Measurements from ENCODE around the gene ARHGEF10L.

ARHGEF10L gene

GRCh38 chr1:17729909-17730308, 190.4 kb downstream of the ARHGEF10L start:
- Histone ChIP-seq H3K36me3 (ENCODE audit: control insufficient read depth in 2 of 2, insufficient read depth in 2 of 2, low read length in 2 of 2) (no peaks in the 10 kb centered on the region), H3K9me3 (ENCODE audit: control insufficient read depth in 2 of 2, low read length in 2 of 2) (no peaks in the 10 kb centered on the region), H3K27ac (ENCODE audit: low read depth in 2 of 2, low read length in 2 of 2) (no peak overlapping the region), H3K4me3 (ENCODE audit: low read length in 2 of 2) (no peak overlapping the region), H3K27me3 (ENCODE audit: control insufficient read depth in 2 of 2, insufficient read depth in 2 of 2, low read length in 2 of 2) (no peaks in the 10 kb centered on the region), H3K4me1 (ENCODE audit: control insufficient read depth in 2 of 2, insufficient read depth in 2 of 2, low read length in 2 of 2) (no peaks in the 10 kb centered on the region), H3K9ac (ENCODE audit: low read depth in 1 of 2, low read length in 2 of 2) (no peak overlapping the region)

GRCh38 chr1:17731460-17731859, 192.0 kb downstream of the ARHGEF10L start:
- H3K4me1 ChIP-seq (ENCODE audit: control insufficient read depth in 2 of 2, insufficient read depth in 2 of 2, low read length in 2 of 2): no peaks in the 10 kb centered on the region
- H3K9ac ChIP-seq (ENCODE audit: low read depth in 1 of 2, low read length in 2 of 2): no peak overlapping the region
- no peak overlapping the region for H3K27ac ChIP-seq (ENCODE audit: low read depth in 2 of 2, low read length in 2 of 2)
- no peaks in the 10 kb centered on the region for H3K27me3 ChIP-seq (ENCODE audit: control insufficient read depth in 2 of 2, insufficient read depth in 2 of 2, low read length in 2 of 2)
- H3K36me3 ChIP-seq (ENCODE audit: control insufficient read depth in 2 of 2, insufficient read depth in 2 of 2, low read length in 2 of 2): no peaks in the 10 kb centered on the region
- no peaks in the 10 kb centered on the region for H3K9me3 ChIP-seq (ENCODE audit: control insufficient read depth in 2 of 2, low read length in 2 of 2)
- no peak overlapping the region for H3K4me3 ChIP-seq (ENCODE audit: low read length in 2 of 2)

DNA sequence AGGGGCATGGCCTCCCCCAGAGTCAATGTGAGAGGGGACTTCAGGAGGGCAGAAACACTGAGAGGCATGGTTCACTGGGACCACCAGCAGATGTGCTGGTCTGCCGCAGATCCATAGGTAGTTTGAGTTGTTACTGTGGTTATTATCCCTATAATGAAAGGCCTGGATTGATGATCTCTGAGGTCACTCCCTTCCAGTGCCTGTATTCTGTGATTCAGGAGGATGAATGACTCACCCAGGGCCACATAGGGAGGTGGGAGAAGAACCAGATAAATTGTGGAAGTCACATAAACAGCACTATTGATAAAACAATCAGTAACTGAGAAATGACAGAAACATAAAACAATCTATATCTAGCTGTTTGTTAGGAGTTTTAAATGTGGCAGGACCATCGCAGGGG, 193.0 kb downstream of the ARHGEF10L start:
- no peaks in the 10 kb centered on the region for H3K4me1 ChIP-seq (ENCODE audit: control insufficient read depth in 2 of 2, insufficient read depth in 2 of 2, low read length in 2 of 2)
- no peak overlapping the region for H3K9ac ChIP-seq (ENCODE audit: low read depth in 1 of 2, low read length in 2 of 2)
- H3K27ac ChIP-seq (ENCODE audit: low read depth in 2 of 2, low read length in 2 of 2): no peak overlapping the region
- H3K9me3 ChIP-seq (ENCODE audit: control insufficient read depth in 2 of 2, low read length in 2 of 2): no peaks in the 10 kb centered on the region
- H3K27me3 ChIP-seq (ENCODE audit: control insufficient read depth in 2 of 2, insufficient read depth in 2 of 2, low read length in 2 of 2): no peaks in the 10 kb centered on the region
- H3K36me3 ChIP-seq (ENCODE audit: control insufficient read depth in 2 of 2, insufficient read depth in 2 of 2, low read length in 2 of 2): no peaks in the 10 kb centered on the region
- no peak overlapping the region for H3K4me3 ChIP-seq (ENCODE audit: low read length in 2 of 2)

GRCh38 chr1:17733661-17734060, 194.2 kb downstream of the ARHGEF10L start:
- Histone ChIP-seq H3K27ac (ENCODE audit: low read depth in 2 of 2, low read length in 2 of 2) (no peak overlapping the region), H3K36me3 (ENCODE audit: control insufficient read depth in 2 of 2, insufficient read depth in 2 of 2, low read length in 2 of 2) (no peaks in the 10 kb centered on the region), H3K4me3 (ENCODE audit: low read length in 2 of 2) (no peak overlapping the region), H3K9ac (ENCODE audit: low read depth in 1 of 2, low read length in 2 of 2) (no peak overlapping the region), H3K4me1 (ENCODE audit: control insufficient read depth in 2 of 2, insufficient read depth in 2 of 2, low read length in 2 of 2) (no peaks in the 10 kb centered on the region), H3K27me3 (ENCODE audit: control insufficient read depth in 2 of 2, insufficient read depth in 2 of 2, low read length in 2 of 2) (no peaks in the 10 kb centered on the region), H3K9me3 (ENCODE audit: control insufficient read depth in 2 of 2, low read length in 2 of 2) (no peaks in the 10 kb centered on the region)

GRCh38 chr1:17734609-17735008, 195.1 kb downstream of the ARHGEF10L start:
- Histone ChIP-seq H3K4me1 (ENCODE audit: control insufficient read depth in 2 of 2, insufficient read depth in 2 of 2, low read length in 2 of 2) (no peaks in the 10 kb centered on the region), H3K9ac (ENCODE audit: low read depth in 1 of 2, low read length in 2 of 2) (no peak overlapping the region), H3K27ac (ENCODE audit: low read depth in 2 of 2, low read length in 2 of 2) (no peak overlapping the region), H3K4me3 (ENCODE audit: low read length in 2 of 2) (no peak overlapping the region), H3K27me3 (ENCODE audit: control insufficient read depth in 2 of 2, insufficient read depth in 2 of 2, low read length in 2 of 2) (no peaks in the 10 kb centered on the region), H3K9me3 (ENCODE audit: control insufficient read depth in 2 of 2, low read length in 2 of 2) (no peaks in the 10 kb centered on the region), H3K36me3 (ENCODE audit: control insufficient read depth in 2 of 2, insufficient read depth in 2 of 2, low read length in 2 of 2) (no peaks in the 10 kb centered on the region)

DNA sequence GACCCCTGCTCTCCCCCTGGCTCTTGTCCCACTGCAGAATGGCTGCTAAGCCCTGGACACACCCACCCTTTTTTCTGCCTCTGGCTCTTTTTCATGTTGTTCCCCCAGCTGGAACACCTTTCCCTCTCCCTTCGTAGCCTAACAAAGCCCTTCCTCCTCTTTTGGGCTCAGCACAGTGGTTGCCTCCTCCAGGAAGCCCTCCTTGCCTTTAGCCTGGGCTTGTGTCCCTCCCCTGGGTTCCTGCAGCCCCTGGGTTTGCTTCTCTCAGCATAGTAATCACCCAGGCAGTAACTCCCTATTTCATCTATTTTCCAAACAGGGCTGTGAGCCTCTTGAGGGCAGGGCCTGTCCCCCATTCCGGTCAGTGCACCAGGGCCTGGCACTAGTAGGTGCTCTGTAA, 195.8 kb downstream of the ARHGEF10L start:
- Histone ChIP-seq H3K9ac (ENCODE audit: low read depth in 1 of 2, low read length in 2 of 2) (no peak overlapping the region), H3K27ac (ENCODE audit: low read depth in 2 of 2, low read length in 2 of 2) (no peak overlapping the region), H3K9me3 (ENCODE audit: control insufficient read depth in 2 of 2, low read length in 2 of 2) (no peaks in the 10 kb centered on the region), H3K4me1 (ENCODE audit: control insufficient read depth in 2 of 2, insufficient read depth in 2 of 2, low read length in 2 of 2) (no peaks in the 10 kb centered on the region), H3K4me3 (ENCODE audit: low read length in 2 of 2) (no peak overlapping the region), H3K36me3 (ENCODE audit: control insufficient read depth in 2 of 2, insufficient read depth in 2 of 2, low read length in 2 of 2) (no peaks in the 10 kb centered on the region), H3K27me3 (ENCODE audit: control insufficient read depth in 2 of 2, insufficient read depth in 2 of 2, low read length in 2 of 2) (peaks cover 0 to 3% of the 10 kb centered on the region in 2 donors)

DNA sequence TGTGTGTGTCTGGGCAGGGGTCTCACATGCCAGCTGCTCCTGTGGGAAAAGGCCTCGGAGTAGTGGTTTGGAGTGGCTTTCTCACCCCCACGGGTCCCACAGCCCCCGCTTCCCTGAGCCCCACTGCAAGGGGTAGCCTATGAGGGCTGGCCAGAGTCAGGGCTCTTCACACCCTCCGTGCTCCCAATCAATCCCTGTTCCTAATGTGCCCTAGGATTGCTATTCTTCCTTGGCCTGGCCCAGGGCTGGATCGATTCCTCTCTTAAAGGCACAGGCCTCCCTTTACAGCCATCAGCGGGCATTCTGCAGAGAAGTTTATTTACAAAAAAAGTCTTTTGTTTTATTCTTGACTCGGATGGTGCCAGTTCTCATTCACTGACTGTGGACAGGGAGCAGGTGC, 196.3 kb downstream of the ARHGEF10L start:
- Histone ChIP-seq H3K9me3 (ENCODE audit: control insufficient read depth in 2 of 2, low read length in 2 of 2) (no peaks in the 10 kb centered on the region), H3K27me3 (ENCODE audit: control insufficient read depth in 2 of 2, insufficient read depth in 2 of 2, low read length in 2 of 2) (peaks cover 0 to 3% of the 10 kb centered on the region in 2 donors), H3K27ac (ENCODE audit: low read depth in 2 of 2, low read length in 2 of 2) (no peak overlapping the region), H3K9ac (ENCODE audit: low read depth in 1 of 2, low read length in 2 of 2) (no peak overlapping the region), H3K4me3 (ENCODE audit: low read length in 2 of 2) (no peak overlapping the region), H3K4me1 (ENCODE audit: control insufficient read depth in 2 of 2, insufficient read depth in 2 of 2, low read length in 2 of 2) (no peaks in the 10 kb centered on the region), H3K36me3 (ENCODE audit: control insufficient read depth in 2 of 2, insufficient read depth in 2 of 2, low read length in 2 of 2) (no peaks in the 10 kb centered on the region)

- peaks cover 0 to 3% of the 10 kb centered on the region in 2 donors for H3K27me3 ChIP-seq (ENCODE audit: control insufficient read depth in 2 of 2, insufficient read depth in 2 of 2, low read length in 2 of 2)
- no peak overlapping the region for H3K27ac ChIP-seq (ENCODE audit: low read depth in 2 of 2, low read length in 2 of 2)
- H3K4me1 ChIP-seq (ENCODE audit: control insufficient read depth in 2 of 2, insufficient read depth in 2 of 2, low read length in 2 of 2): no peaks in the 10 kb centered on the region
- no peaks in the 10 kb centered on the region for H3K36me3 ChIP-seq (ENCODE audit: control insufficient read depth in 2 of 2, insufficient read depth in 2 of 2, low read length in 2 of 2)
- H3K9me3 ChIP-seq (ENCODE audit: control insufficient read depth in 2 of 2, low read length in 2 of 2): no peaks in the 10 kb centered on the region
- no peak overlapping the region for H3K4me3 ChIP-seq (ENCODE audit: low read length in 2 of 2)
- H3K9ac ChIP-seq (ENCODE audit: low read depth in 1 of 2, low read length in 2 of 2): no peak overlapping the region
Observed at GRCh38 chr1:17736625-17737024, 197.1 kb downstream of the ARHGEF10L start.

DNA sequence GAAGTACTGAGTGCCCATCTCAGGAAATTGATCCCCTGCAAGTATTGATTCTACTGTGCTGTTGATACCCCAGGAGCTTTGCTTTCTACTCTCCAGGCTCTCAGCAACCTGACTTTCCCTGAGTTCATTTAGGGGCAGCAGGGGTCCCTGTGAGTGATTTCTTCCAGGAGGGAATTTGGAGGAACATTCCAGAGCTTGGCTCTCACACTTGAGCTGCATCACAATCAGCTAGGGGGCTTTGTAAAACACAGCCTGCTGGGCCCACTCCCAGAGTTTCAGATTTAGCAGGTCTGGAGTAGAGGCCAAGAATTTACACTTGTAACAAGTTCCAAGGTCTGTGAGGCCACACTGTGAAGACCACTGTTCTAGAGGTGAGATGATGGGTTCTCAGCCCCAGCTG, 199.6 kb downstream of the ARHGEF10L start:
- Histone ChIP-seq H3K4me1 (ENCODE audit: control insufficient read depth in 2 of 2, insufficient read depth in 2 of 2, low read length in 2 of 2) (no peaks in the 10 kb centered on the region), H3K36me3 (ENCODE audit: control insufficient read depth in 2 of 2, insufficient read depth in 2 of 2, low read length in 2 of 2) (no peaks in the 10 kb centered on the region), H3K9me3 (ENCODE audit: control insufficient read depth in 2 of 2, low read length in 2 of 2) (no peaks in the 10 kb centered on the region), H3K9ac (ENCODE audit: low read depth in 1 of 2, low read length in 2 of 2) (no peak overlapping the region), H3K4me3 (ENCODE audit: low read length in 2 of 2) (no peak overlapping the region), H3K27me3 (ENCODE audit: control insufficient read depth in 2 of 2, insufficient read depth in 2 of 2, low read length in 2 of 2) (peaks cover 2 to 3% of the 10 kb centered on the region in 2 donors), H3K27ac (ENCODE audit: low read depth in 2 of 2, low read length in 2 of 2) (no peak overlapping the region)

DNA sequence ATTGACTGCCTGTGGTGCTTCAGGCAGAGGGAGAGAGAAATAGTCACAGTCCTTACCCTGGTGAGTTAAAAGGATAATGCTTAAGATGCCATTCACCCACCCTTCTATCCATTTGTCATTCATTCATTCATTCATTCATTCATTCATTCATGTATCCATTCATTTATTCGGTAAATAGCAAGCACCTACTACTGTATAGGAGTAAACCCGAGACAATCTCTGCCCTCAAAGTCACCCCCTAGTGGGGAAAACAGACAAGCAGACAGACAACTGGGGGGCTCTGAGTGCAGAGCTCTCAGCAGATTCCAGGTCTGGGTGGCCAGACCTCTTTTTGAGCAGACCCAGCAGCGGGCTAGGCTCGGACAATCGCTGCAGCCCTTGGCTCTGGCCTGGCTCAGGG, 201.6 kb downstream of the ARHGEF10L start:
- Histone ChIP-seq H3K9me3 (ENCODE audit: control insufficient read depth in 2 of 2, low read length in 2 of 2) (no peaks in the 10 kb centered on the region), H3K9ac (ENCODE audit: low read depth in 1 of 2, low read length in 2 of 2) (no peak overlapping the region), H3K27ac (ENCODE audit: low read depth in 2 of 2, low read length in 2 of 2) (no peak overlapping the region), H3K4me3 (ENCODE audit: low read length in 2 of 2) (no peak overlapping the region), H3K4me1 (ENCODE audit: control insufficient read depth in 2 of 2, insufficient read depth in 2 of 2, low read length in 2 of 2) (no peaks in the 10 kb centered on the region), H3K36me3 (ENCODE audit: control insufficient read depth in 2 of 2, insufficient read depth in 2 of 2, low read length in 2 of 2) (no peaks in the 10 kb centered on the region), H3K27me3 (ENCODE audit: control insufficient read depth in 2 of 2, insufficient read depth in 2 of 2, low read length in 2 of 2) (peaks cover 3 to 5% of the 10 kb centered on the region in 2 donors)

- Histone ChIP-seq H3K27me3 (ENCODE audit: control insufficient read depth in 2 of 2, insufficient read depth in 2 of 2, low read length in 2 of 2) (peaks cover 3 to 5% of the 10 kb centered on the region in 2 donors), H3K27ac (ENCODE audit: low read depth in 2 of 2, low read length in 2 of 2) (no peak overlapping the region), H3K36me3 (ENCODE audit: control insufficient read depth in 2 of 2, insufficient read depth in 2 of 2, low read length in 2 of 2) (no peaks in the 10 kb centered on the region), H3K9ac (ENCODE audit: low read depth in 1 of 2, low read length in 2 of 2) (no peak overlapping the region), H3K9me3 (ENCODE audit: control insufficient read depth in 2 of 2, low read length in 2 of 2) (no peaks in the 10 kb centered on the region), H3K4me1 (ENCODE audit: control insufficient read depth in 2 of 2, insufficient read depth in 2 of 2, low read length in 2 of 2) (no peaks in the 10 kb centered on the region), H3K4me3 (ENCODE audit: low read length in 2 of 2) (no peak overlapping the region)
Observed at GRCh38 chr1:17742583-17742982, 203.1 kb downstream of the ARHGEF10L start.

All from mucosa of rectum (tissue), 2 donors.